Epithelial cell of esophagus (primary cell): Measurements from ENCODE around the gene SNAP91.

Source experiments
- DNase-seq: peaks from one replicate; pipeline ENCODE4 v3.0.0; 2010; ENCODE audit warnings: low read depth
- H3K4me3 ChIP-seq: 2 replicates; pipeline ENCODE4 v1.5.1; 2011; ENCODE audit warnings: mild to moderate bottlenecking, low read length, control low read depth
- TF ChIP-seq, protein P1 (sequence below): IDR thresholded peaks from 2 replicates; pipeline ENCODE4 v1.5.1; 2011; ENCODE audit warnings: low read depth, mild to moderate bottlenecking, low read length, control low read depth, inconsistent platforms; ENCODE audit not compliant: insufficient read depth; ENCODE audit errors: missing control alignments

The SNAP91 gene

DNA sequence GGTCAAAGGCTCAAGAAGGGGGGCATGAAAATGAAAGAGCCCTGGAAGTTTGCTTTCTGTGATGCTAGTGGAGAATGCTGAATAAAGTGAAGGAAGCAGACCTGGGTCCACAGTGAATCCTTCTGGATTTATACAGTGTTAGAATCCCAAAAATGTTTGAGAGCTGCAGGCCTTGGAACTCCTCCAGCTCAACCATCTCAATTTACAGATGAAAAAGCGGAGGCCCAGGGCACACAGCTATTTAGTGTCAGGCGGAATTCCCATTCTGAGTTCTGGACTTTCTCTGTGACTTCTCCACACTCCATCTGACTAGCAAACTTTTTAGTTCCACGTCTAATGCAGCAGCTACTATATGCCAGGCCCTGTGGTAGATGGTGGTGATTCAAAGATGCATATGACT lies 198.1 kb downstream of the SNAP91 start:
- DNase-seq = no peak
- no peak overlapping the region for H3K4me3 ChIP-seq
- TF ChIP-seq, protein P1, sequence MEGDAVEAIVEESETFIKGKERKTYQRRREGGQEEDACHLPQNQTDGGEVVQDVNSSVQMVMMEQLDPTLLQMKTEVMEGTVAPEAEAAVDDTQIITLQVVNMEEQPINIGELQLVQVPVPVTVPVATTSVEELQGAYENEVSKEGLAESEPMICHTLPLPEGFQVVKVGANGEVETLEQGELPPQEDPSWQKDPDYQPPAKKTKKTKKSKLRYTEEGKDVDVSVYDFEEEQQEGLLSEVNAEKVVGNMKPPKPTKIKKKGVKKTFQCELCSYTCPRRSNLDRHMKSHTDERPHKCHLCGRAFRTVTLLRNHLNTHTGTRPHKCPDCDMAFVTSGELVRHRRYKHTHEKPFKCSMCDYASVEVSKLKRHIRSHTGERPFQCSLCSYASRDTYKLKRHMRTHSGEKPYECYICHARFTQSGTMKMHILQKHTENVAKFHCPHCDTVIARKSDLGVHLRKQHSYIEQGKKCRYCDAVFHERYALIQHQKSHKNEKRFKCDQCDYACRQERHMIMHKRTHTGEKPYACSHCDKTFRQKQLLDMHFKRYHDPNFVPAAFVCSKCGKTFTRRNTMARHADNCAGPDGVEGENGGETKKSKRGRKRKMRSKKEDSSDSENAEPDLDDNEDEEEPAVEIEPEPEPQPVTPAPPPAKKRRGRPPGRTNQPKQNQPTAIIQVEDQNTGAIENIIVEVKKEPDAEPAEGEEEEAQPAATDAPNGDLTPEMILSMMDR = no peak

DNA sequence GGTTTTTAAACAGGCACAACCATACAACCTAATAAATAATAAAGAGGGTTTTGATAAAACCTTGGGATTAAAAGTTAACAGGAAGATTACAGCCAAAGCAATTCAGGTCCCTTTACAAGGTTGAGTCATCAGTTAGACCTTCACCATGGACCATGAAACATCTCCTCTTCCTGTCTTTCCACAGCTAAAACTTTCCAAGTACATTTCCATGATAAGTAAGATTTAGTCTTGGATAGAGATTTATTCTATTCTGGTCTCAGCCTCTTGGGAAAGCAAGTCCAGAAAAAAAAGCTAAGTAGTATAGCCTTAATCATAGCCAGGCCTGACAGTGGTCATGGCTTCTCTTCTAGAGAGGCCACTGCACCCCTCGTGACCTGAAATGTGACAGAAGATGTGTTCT lies 199.5 kb downstream of the SNAP91 start:
- no peak for DNase-seq
- TF ChIP-seq, protein P1 = no peak

DNA sequence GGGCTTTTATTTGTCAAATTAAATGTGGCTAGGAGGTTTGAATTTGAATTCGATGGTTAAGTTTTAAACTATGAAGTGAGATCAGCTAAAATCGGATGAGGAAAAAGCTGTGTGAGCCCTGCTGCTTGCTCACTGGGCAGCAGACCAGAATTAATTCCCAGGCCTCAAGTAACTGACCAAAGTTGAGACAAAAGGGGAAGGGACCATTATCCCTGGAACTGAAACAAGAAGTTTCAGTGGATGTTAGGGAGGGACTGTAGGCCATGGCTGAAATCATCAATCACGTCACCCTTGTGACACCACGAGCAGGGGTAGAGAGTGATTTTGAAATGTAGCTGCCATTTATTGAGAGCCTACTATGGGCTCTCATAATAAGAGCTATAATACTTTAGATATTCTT lies 203.5 kb downstream of the SNAP91 start:
- no peak for DNase-seq
- TF ChIP-seq, protein P1 = no peak
- no peak overlapping the region for H3K4me3 ChIP-seq

More for the DNA sequence above, 199.5 kb downstream of the SNAP91 start:
- H3K4me3 ChIP-seq = no peak overlapping the region
